Subcutaneous adipose tissue (tissue), 4 donors: ENCODE results near the gene LGALS7. TPM values are rescaled to one million over a fixed set of nuclear protein-coding genes. Genes with fewer than 3 reads are reported as not detected.

ENCODE experiments used
- CTCF ChIP-seq: fragments of 450-650 bp; IDR thresholded peaks from one replicate; pipeline ENCODE4 v1.5.1; 2016; ENCODE audit warnings: low read depth, mild to moderate bottlenecking, control low read depth, antibody characterized with exemption, moderate library complexity
- total RNA-seq, 4 donors: library from RNA; depleted of rRNA; stranded (reverse); fragments of >200 nt; gene quantifications; one replicate each; pipeline ENCODE4 v1.1.0, GENCODE V29; 2016

The LGALS7 gene
- total RNA-seq, 4 donors from 2014 or later = not detected

GRCh38 chr19:38741670-38742069, 31.6 kb downstream of the LGALS7 start:
- TF ChIP-seq CTCF = no peak

- TF ChIP-seq CTCF = no peak
Observed at GRCh38 chr19:38740932-38741331, 32.4 kb downstream of the LGALS7 start.

GRCh38 chr19:38740257-38740592, 33.1 kb downstream of the LGALS7 start:
- no peak for TF ChIP-seq CTCF

GRCh38 chr19:38739440-38740256, 33.7 kb downstream of the LGALS7 start:
- no peak for TF ChIP-seq CTCF

- TF ChIP-seq CTCF = no peak
Observed at GRCh38 chr19:38737921-38738737, 35.2 kb downstream of the LGALS7 start.

GRCh38 chr19:38737281-38737865, 35.9 kb downstream of the LGALS7 start:
- TF ChIP-seq CTCF = no peak
